Large intestine (tissue), 1 donor: ENCODE data around the gene DUSP6. TPM values are rescaled to one million over a fixed set of nuclear protein-coding genes. Genes with fewer than 3 reads are reported as not detected.

Source experiments
- polyA plus RNA-seq: library from polyadenylated mRNA; unstranded; fragments of 120-200 nt; gene quantifications from one replicate; pipeline ENCODE4 v1.2.1, GENCODE V29; 2013

DUSP6 gene
- polyA plus RNA-seq, 1 donor = 135 TPM

Other genes with a start within 250 kb of the DUSP6 start
- gene GALNT4, start 172.3 kb upstream of the DUSP6 start, polyA plus RNA-seq = 48.7 TPM
- gene POC1B, start 173.5 kb upstream of the DUSP6 start, polyA plus RNA-seq = 20.8 TPM